ENCODE data around the gene KMT2B.

KMT2B gene

GRCh38 chr19:35757749-35758608 is 40.2 kb downstream of the KMT2B start, which contains the start of gene PROSER3:
PROSER3 (plus strand) TSS chr19:35758176; CDS start chr19:35758216, 40 bp downstream.
- H3K4me3 ChIP-seq (ENCODE audit: low read depth, low read length), result peak within 1 kb of the TSS; percentile 71
- peaks cover 15% of the 10 kb centered on the region for H3K4me1 ChIP-seq (ENCODE audit: control insufficient read depth, insufficient read depth, low read length)
- H3K9me3 ChIP-seq (ENCODE audit: control insufficient read depth, insufficient read depth, low read depth, low read length), result no peaks in the 10 kb centered on the region
- peaks cover 60 to 63% of the 10 kb centered on the region in 2 experiments for H3K36me3 ChIP-seq (ENCODE audit: control insufficient read depth in 2 of 2, insufficient read depth in 1 of 2, low read length in 2 of 2)
- CTCF ChIA-PET, result interaction anchor here (0.7 to 1.4 kb wide), 6 partner anchors 9 to 63 kb away, joined by 3 to 7 read pairs (median 6); partner anchors contain the start of genes LIN37, PSENEN and U2AF1L4
- POLR2A ChIA-PET, result interaction anchor here (0.6 to 3.0 kb wide), 21 partner anchors 7 to 256 kb away, joined by 3 to 87 read pairs (median 4); partner anchors contain the start of genes ALKBH6, ARHGAP33, COX6B1 and LIN37
- H3K27ac ChIP-seq (ENCODE audit: extremely low read depth, low read depth, low read length), result peak within 1 kb of the TSS; percentile 97
- no peak for TF ChIP-seq ZNF785 (tag by site-specific recombination; IDR thresholded peaks at IDR 0.05)
- no peak for TF ChIP-seq ZNF777 (tag by site-specific recombination; IDR thresholded peaks at IDR 0.05; ENCODE audit: borderline replicate concordance)
- TF ChIP-seq ZNF202 (tag by site-specific recombination; IDR thresholded peaks at IDR 0.05; ENCODE audit: borderline replicate concordance), result no peak
- TF ChIP-seq PRDM10 (tag by site-specific recombination; IDR thresholded peaks at IDR 0.05), result peak; percentile 72
- TF ChIP-seq ZSCAN30 (tag by site-specific recombination; IDR thresholded peaks at IDR 0.05), result peak; percentile 95
- peak; percentile 76 for TF ChIP-seq ZNF449 (tag by site-specific recombination; IDR thresholded peaks at IDR 0.05)
- TF ChIP-seq HOXC10 (CRISPR knock-in tag; IDR thresholded peaks at IDR 0.05), result no peak
- peak; percentile 90 for TF ChIP-seq ZNF324 (tag by site-specific recombination; IDR thresholded peaks at IDR 0.05)
- TF ChIP-seq ELK4 (IDR thresholded peaks at IDR 0.05; ENCODE audit: borderline replicate concordance, low read depth, low read length), result peak; percentile 85; the same call in 1 of the 2 replicates
- no peak for TF ChIP-seq ZNF266 (tag by site-specific recombination; IDR thresholded peaks at IDR 0.05; ENCODE audit: low read depth)
- peak; percentile 100 for TF ChIP-seq KLF7 (tag by site-specific recombination; IDR thresholded peaks at IDR 0.05; ENCODE audit: borderline replicate concordance)
- TF ChIP-seq, protein P1, sequence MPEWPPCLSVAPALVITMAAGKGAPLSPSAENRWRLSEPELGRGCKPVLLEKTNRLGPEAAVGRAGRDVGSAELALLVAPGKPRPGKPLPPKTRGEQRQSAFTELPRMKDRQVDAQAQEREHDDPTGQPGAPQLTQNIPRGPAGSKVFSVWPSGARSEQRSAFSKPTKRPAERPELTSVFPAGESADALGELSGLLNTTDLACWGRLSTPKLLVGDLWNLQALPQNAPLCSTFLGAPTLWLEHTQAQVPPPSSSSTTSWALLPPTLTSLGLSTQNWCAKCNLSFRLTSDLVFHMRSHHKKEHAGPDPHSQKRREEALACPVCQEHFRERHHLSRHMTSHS (tag by site-specific recombination; IDR thresholded peaks at IDR 0.05), result no peak
- TF ChIP-seq ZNF214 (tag by site-specific recombination; IDR thresholded peaks at IDR 0.05; ENCODE audit: borderline replicate concordance), result no peak
- no peak for TF ChIP-seq SALL2 (tag by site-specific recombination; IDR thresholded peaks at IDR 0.05; ENCODE audit: borderline replicate concordance)
- no peak for TF ChIP-seq ZNF560 (tag by site-specific recombination; IDR thresholded peaks at IDR 0.05; ENCODE audit: borderline replicate concordance)
- TF ChIP-seq ZNF610 (tag by site-specific recombination; IDR thresholded peaks at IDR 0.05; ENCODE audit: borderline replicate concordance), result peak; percentile 96
- peak; percentile 55; the same call in 1 of the 2 replicates for TF ChIP-seq INSM2 (tag by site-specific recombination; IDR thresholded peaks at IDR 0.05)
- no peak for TF ChIP-seq ZNF16 (tag by site-specific recombination; IDR thresholded peaks at IDR 0.05; ENCODE audit: low read depth)
- TF ChIP-seq YY2 (tag by site-specific recombination; IDR thresholded peaks at IDR 0.05), result peak; percentile 79; the same call in 1 of the 2 replicates
- TF ChIP-seq FEZF1 (tag by site-specific recombination; IDR thresholded peaks at IDR 0.05), result no peak
- no peak for TF ChIP-seq SCRT1 (tag by site-specific recombination; IDR thresholded peaks at IDR 0.05; ENCODE audit: borderline replicate concordance)
- no peak for TF ChIP-seq ZNF677 (tag by site-specific recombination; IDR thresholded peaks at IDR 0.05)
- TF ChIP-seq GLI4 (tag by site-specific recombination; IDR thresholded peaks at IDR 0.05), result no peak
- TF ChIP-seq BCL11A (tag by site-specific recombination; IDR thresholded peaks at IDR 0.05; ENCODE audit: low read depth), result no peak
- no peak for TF ChIP-seq ZNF398 (tag by site-specific recombination; IDR thresholded peaks at IDR 0.05)
